ENCODE measurements around the gene RPS29. TPM values are rescaled to one million over a fixed set of nuclear protein-coding genes. Genes with fewer than 3 reads are reported as not detected.

The RPS29 gene
- total and polyA plus RNA-seq, 9 of the 15 experiments (the other 6 are each of a cell fraction or from before 2014, with no cell fraction given) = 1,545 to 5,012 (median 2,448) TPM

- TF ChIP-seq UBTF (IDR thresholded peaks at IDR 0.05; ENCODE audit: borderline replicate concordance in 1 of 2, low read depth in 2 of 2, low read length in 2 of 2) = peak in 1 of 2 experiments; percentile 59; a peak in 1 of 4 replicates
- TF ChIP-seq CGGBP1 (CRISPR knock-in tag; IDR thresholded peaks at IDR 0.05) = peak; percentile 64; the same call in 1 of the 2 replicates
- peak; percentile 26 for TF ChIP-seq EP300 (IDR thresholded peaks at IDR 0.05; ENCODE audit: low read length)
- TF ChIP-seq MCM3 (IDR thresholded peaks at IDR 0.05) = no peak
These were observed 34.3 kb upstream of the RPS29 start, which contains the start of the genes MGAT2 and RPL36AL (continued) for GRCh38 chr14:49620182-49621113.

- Histone ChIP-seq H3K27me3 (ENCODE audit: control insufficient read depth in 2 of 2, insufficient read depth in 2 of 2, low read length in 2 of 2) (no peaks in the 10 kb centered on the region), H3K36me3 (ENCODE audit: control insufficient read depth, insufficient read depth, low read length) (peaks cover 51% of the 10 kb centered on the region), H3K79me2 (ENCODE audit: control insufficient read depth, insufficient read depth, low read length) (peaks cover 81% of the 10 kb centered on the region), H3K9me1 (ENCODE audit: control insufficient read depth, insufficient read depth, low read length) (peaks cover 3% of the 10 kb centered on the region), H4K20me1 (replicated peaks; ENCODE audit: control insufficient read depth, insufficient read depth, low read length) (peaks cover 7% of the 10 kb centered on the region), H3K27ac (ENCODE audit: extremely low read depth, low read depth, low read length) (peak overlapping the region; percentile 98), H2AFZ (ENCODE audit: low read depth, low read length) (no peak overlapping the region; the same call in 1 of the 2 replicates), H3K4me2 (ENCODE audit: insufficient read depth, low read length) (peak overlapping the region; percentile 82), H3K4me1 (replicated peaks in 1 of 2; ENCODE audit: control insufficient read depth in 2 of 2, insufficient read depth in 2 of 2, low read length in 2 of 2) (peaks cover 4 to 14% of the 10 kb centered on the region in 2 experiments; a peak in 4 of 5 replicates), H3K9me3 (replicated peaks; ENCODE audit: control insufficient read depth, insufficient read depth, low read depth, low read length) (no peaks in the 10 kb centered on the region), H3K9ac (ENCODE audit: insufficient read depth in 1 of 2, low read depth in 2 of 2, low read length in 2 of 2) (peak overlapping the region; percentile 97 to 99), H3K4me3 (peak overlapping the region; percentile 89)
- POLR2A ChIA-PET = interaction anchor here (0.6 to 5.3 kb wide), 17 partner anchors 7 to 1179 kb away, joined by 3 to 36 read pairs (median 5); partner anchors contain the start of genes DNAAF2, KLHDC2, LRR1 and NEMF
- ATAC-seq = no peak
- no peak for DNase-seq (ENCODE audit: extremely low read depth in 1 of 4, low spot score in 3 of 4)
- TSS peak; percentile 72 for BruUV-seq (replicated peaks)
- TF ChIP-seq ZNF384 (IDR thresholded peaks at IDR 0.05; ENCODE audit: low read depth, low read length) (no peak), BRD4 (IDR thresholded peaks at IDR 0.05) (no peak), JUND (IDR thresholded peaks at IDR 0.05; ENCODE audit: borderline replicate concordance, low read depth, low read length) (no peak), JUND (tag; IDR thresholded peaks at IDR 0.05; ENCODE audit: borderline replicate concordance, low read depth, low read length) (no peak), CHD1 (IDR thresholded peaks at IDR 0.05; ENCODE audit: low read length) (peak; percentile 82), ZNF518B (CRISPR knock-in tag; IDR thresholded peaks at IDR 0.05) (no peak)
- CTCF ChIA-PET (ENCODE audit: low intra/inter-chr PET ratio) = interaction anchor here (0.6 to 0.7 kb wide), 2 partner anchors 33 to 1047 kb away, joined by 3 read pairs; partner anchors contain the start of gene RPS29
- 2% methylated on average over 11 of the region's 11 CpGs for WGBS (ENCODE audit: insufficient coverage, low coverage, missing lambda C conversion rate)
- no peak for FAIRE-seq
- intact Hi-C loops (cut with micrococcal nuclease) (loop anchor here (1.0 to 10.0 kb wide), 3 partner anchors 21 to 155 kb away; partner anchors contain the start of genes LRR1 and RPS29), in situ Hi-C loops (cut with MboI) (no loop called here)
These were observed 33.5 kb upstream of the RPS29 start for GRCh38 chr14:49619730-49620129.
